CD14-positive monocyte (primary cell): ENCODE results near the gene LRP1B. TPM values are rescaled to one million over a fixed set of nuclear protein-coding genes. Genes with fewer than 3 reads are reported as not detected.

ENCODE experiments used
- DNase-seq, 3 donors: peaks; one replicate each; pipeline ENCODE4 v3.0.0-alpha.2; 2011 to 2022
- H2AFZ ChIP-seq: 2 replicates; pipeline ENCODE4 v1.6.0; 2012; ENCODE audit warnings: mild to moderate bottlenecking, low read depth, low read length, inconsistent platforms; ENCODE audit not compliant: insufficient read depth, poor library complexity, severe bottlenecking
- H3K27ac ChIP-seq, 2 donors: 1 replicate in 1 of 2; 2 replicates in 1 of 2; pipeline ENCODE4 v1.5.1; 2012 to 2013; ENCODE audit warnings: low read length in 2 of 2, control low read depth in 1 of 2, inconsistent platforms in 1 of 2, low read depth in 1 of 2, mild to moderate bottlenecking in 1 of 2
- H3K27me3 ChIP-seq, 2 donors: one replicate each; pipeline versions ENCODE4 v1.6.0 to v1.6.1; 2011 to 2013; ENCODE audit warnings: low read length in 2 of 2; ENCODE audit not compliant: control insufficient read depth in 2 of 2, insufficient read depth in 2 of 2
- H3K36me3 ChIP-seq, 2 donors: replicated peaks in 1 of 2; 1 replicate in 1 of 2; 2 replicates in 1 of 2; pipeline versions ENCODE4 v1.5.1 to v1.6.1; 2012 to 2013; ENCODE audit warnings: low read length in 2 of 2, control low read depth in 1 of 2, inconsistent platforms in 1 of 2, mild to moderate bottlenecking in 1 of 2; ENCODE audit not compliant: insufficient read depth in 2 of 2, control insufficient read depth in 1 of 2
- H3K4me1 ChIP-seq, 2 donors: 1 replicate in 1 of 2; 2 replicates in 1 of 2; pipeline versions ENCODE4 v1.5.1 to v1.6.1; 2012 to 2013; ENCODE audit warnings: low read length in 2 of 2, control low read depth in 1 of 2, inconsistent platforms in 1 of 2, mild to moderate bottlenecking in 1 of 2, moderate library complexity in 1 of 2; ENCODE audit not compliant: insufficient read depth in 2 of 2, control insufficient read depth in 1 of 2
- H3K4me2 ChIP-seq: replicated peaks from 2 replicates; pipeline ENCODE3; 2012; ENCODE audit warnings: low read length, moderate library complexity, mild to moderate bottlenecking; ENCODE audit not compliant: poor library complexity, severe bottlenecking; ENCODE audit errors: extremely low read depth
- H3K4me3 ChIP-seq, 3 experiments: fragments of 200-600 bp in 1 of 3; sonication (generic) in 1 of 3; replicated peaks in 1 of 3; 1 replicate in 2 of 3; 2 replicates in 1 of 3; pipeline ENCODE4 v1.5.1; 2011 to 2013; ENCODE audit warnings: low read length in 3 of 3, mild to moderate bottlenecking in 3 of 3, control low read depth in 2 of 3, low read depth in 2 of 3, inconsistent platforms in 1 of 3, moderate library complexity in 1 of 3
- H3K79me2 ChIP-seq: 2 replicates; pipeline ENCODE4 v1.6.0; 2012; ENCODE audit warnings: mild to moderate bottlenecking, control low read depth, inconsistent platforms, low read length, moderate library complexity; ENCODE audit not compliant: insufficient read depth
- H3K9ac ChIP-seq: 2 replicates; pipeline ENCODE4 v1.6.0; 2017; ENCODE audit warnings: low read length, mild to moderate bottlenecking; ENCODE audit not compliant: insufficient read depth, poor library complexity, severe bottlenecking
- H3K9me3 ChIP-seq, 2 donors: replicated peaks in 1 of 2; 1 replicate in 1 of 2; 2 replicates in 1 of 2; pipeline versions ENCODE4 v1.5.1 to v1.6.1; 2012 to 2013; ENCODE audit warnings: low read length in 2 of 2, control low read depth in 1 of 2; ENCODE audit not compliant: control insufficient read depth in 1 of 2, insufficient read depth in 1 of 2
- H4K20me1 ChIP-seq: 2 replicates; pipeline ENCODE4 v1.6.0; 2012; ENCODE audit warnings: mild to moderate bottlenecking, low read length, control low read depth, moderate library complexity; ENCODE audit not compliant: insufficient read depth
- H3K27ac Mint-ChIP-seq, 7 donors: one replicate each; pipeline ENCODE4 v1.8.0; 2020; ENCODE audit warnings: mild to moderate bottlenecking in 7 of 7, mixed read lengths in 7 of 7, moderate library complexity in 6 of 7, inconsistent platforms in 2 of 7
- H3K27me3 Mint-ChIP-seq, 3 donors: one replicate each; pipeline ENCODE4 v1.8.0; 2021 to 2022; ENCODE audit warnings: low read depth in 3 of 3, mild to moderate bottlenecking in 3 of 3, mixed read lengths in 3 of 3, moderate library complexity in 3 of 3, inconsistent platforms in 1 of 3
- H3K36me3 Mint-ChIP-seq, 2 donors: one replicate each; pipeline ENCODE4 v1.8.0; 2020; ENCODE audit warnings: mixed read lengths in 2 of 2, inconsistent platforms in 1 of 2, mild to moderate bottlenecking in 1 of 2
- H3K4me1 Mint-ChIP-seq: one replicate; pipeline ENCODE4 v1.8.0; 2020; ENCODE audit warnings: mild to moderate bottlenecking, mixed read lengths
- H3K4me3 Mint-ChIP-seq, 2 donors: one replicate each; pipeline ENCODE4 v1.8.0; 2020; ENCODE audit warnings: mild to moderate bottlenecking in 2 of 2, mixed read lengths in 2 of 2, moderate library complexity in 1 of 2
- H3K9me3 Mint-ChIP-seq, 7 donors: one replicate each; pipeline ENCODE4 v1.8.0; 2020 to 2022; ENCODE audit warnings: mixed read lengths in 7 of 7, mild to moderate bottlenecking in 6 of 7, moderate library complexity in 6 of 7, inconsistent platforms in 2 of 7
- WGBS: methylation state at CpG from one replicate; pipeline ENCODE4 v1.1.5; 2013; ENCODE audit warnings: missing lambda C conversion rate; ENCODE audit not compliant: insufficient coverage; 5-methylcytosine and 5-hydroxymethylcytosine counted together
- intact Hi-C, 2 donors: fragments of 100-400 bp; cut with micrococcal nuclease; formaldehyde crosslinking; loops; one replicate each; pipeline versions ENCODE4 v1.15.0 to v1.15.1; 2023
- polyA plus RNA-seq, 3 donors: library from polyadenylated mRNA; depleted of rRNA in 1 of 3; unstranded in 2 of 3; stranded (reverse) in 1 of 3; fragments of 300-500 nt in 2 of 3; fragments of >200 nt in 1 of 3; fragmentation: Illumina TruSeq in 2 of 3; gene quantifications; 1 replicate in 2 of 3; 2 replicates in 1 of 3; pipeline ENCODE4 v1.2.3, GENCODE V29; 2012 to 2021
- TF ChIP-seq, protein P1 (sequence below): fragments of 200-600 bp; IDR thresholded peaks from one replicate; pipeline ENCODE4 v1.8.0; 2022; ENCODE audit warnings: antibody characterized with exemption, mild to moderate bottlenecking

Gene LRP1B
- polyA plus RNA-seq, 3 donors, result not detected

DNA sequence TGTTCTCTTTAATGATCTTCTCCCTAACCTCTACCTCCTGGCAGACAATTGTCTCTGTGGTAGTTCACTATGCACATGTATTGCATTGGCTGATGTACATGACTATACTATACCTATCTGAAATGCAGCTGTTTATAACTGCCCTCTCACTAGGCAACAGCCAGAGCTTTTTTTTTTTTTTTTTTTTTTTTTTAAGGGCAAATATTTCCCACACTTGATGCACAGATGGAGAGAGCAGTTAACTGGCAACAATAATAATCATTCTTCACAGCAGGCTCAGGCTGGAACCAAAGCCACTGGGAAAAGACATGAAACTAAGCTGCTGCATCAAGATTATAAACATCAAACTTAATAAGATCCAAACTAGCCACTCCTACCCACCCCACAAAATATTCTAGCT is 707.7 kb downstream of the LRP1B start:
- intact Hi-C loops, result no loop called here
- no peak overlapping the region for H3K4me3 Mint-ChIP-seq
- peaks cover 0 to 6% (median 2%) of the 10 kb centered on the region in 7 donors for H3K9me3 Mint-ChIP-seq
- H2AFZ ChIP-seq, result no peak overlapping the region
- no peaks in the 10 kb centered on the region for H3K27me3 Mint-ChIP-seq
- H3K4me2 ChIP-seq, result no peak overlapping the region
- DNase-seq, result no peak
- no peak overlapping the region for H3K4me3 ChIP-seq
- H3K27me3 ChIP-seq, result no peaks in the 10 kb centered on the region
- H3K79me2 ChIP-seq, result no peaks in the 10 kb centered on the region
- no peak overlapping the region for H3K9ac ChIP-seq
- H3K36me3 ChIP-seq, result no peaks in the 10 kb centered on the region
- no peaks in the 10 kb centered on the region for H4K20me1 ChIP-seq
- no peaks in the 10 kb centered on the region for H3K4me1 Mint-ChIP-seq
- TF ChIP-seq, protein P1, sequence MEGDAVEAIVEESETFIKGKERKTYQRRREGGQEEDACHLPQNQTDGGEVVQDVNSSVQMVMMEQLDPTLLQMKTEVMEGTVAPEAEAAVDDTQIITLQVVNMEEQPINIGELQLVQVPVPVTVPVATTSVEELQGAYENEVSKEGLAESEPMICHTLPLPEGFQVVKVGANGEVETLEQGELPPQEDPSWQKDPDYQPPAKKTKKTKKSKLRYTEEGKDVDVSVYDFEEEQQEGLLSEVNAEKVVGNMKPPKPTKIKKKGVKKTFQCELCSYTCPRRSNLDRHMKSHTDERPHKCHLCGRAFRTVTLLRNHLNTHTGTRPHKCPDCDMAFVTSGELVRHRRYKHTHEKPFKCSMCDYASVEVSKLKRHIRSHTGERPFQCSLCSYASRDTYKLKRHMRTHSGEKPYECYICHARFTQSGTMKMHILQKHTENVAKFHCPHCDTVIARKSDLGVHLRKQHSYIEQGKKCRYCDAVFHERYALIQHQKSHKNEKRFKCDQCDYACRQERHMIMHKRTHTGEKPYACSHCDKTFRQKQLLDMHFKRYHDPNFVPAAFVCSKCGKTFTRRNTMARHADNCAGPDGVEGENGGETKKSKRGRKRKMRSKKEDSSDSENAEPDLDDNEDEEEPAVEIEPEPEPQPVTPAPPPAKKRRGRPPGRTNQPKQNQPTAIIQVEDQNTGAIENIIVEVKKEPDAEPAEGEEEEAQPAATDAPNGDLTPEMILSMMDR, result no peak
- no peak overlapping the region for H3K27ac ChIP-seq
- no peak overlapping the region for H3K27ac Mint-ChIP-seq
- H3K36me3 Mint-ChIP-seq, result no peaks in the 10 kb centered on the region
- H3K4me1 ChIP-seq, result no peaks in the 10 kb centered on the region
- peaks cover 0 to 9% of the 10 kb centered on the region in 2 donors for H3K9me3 ChIP-seq

DNA sequence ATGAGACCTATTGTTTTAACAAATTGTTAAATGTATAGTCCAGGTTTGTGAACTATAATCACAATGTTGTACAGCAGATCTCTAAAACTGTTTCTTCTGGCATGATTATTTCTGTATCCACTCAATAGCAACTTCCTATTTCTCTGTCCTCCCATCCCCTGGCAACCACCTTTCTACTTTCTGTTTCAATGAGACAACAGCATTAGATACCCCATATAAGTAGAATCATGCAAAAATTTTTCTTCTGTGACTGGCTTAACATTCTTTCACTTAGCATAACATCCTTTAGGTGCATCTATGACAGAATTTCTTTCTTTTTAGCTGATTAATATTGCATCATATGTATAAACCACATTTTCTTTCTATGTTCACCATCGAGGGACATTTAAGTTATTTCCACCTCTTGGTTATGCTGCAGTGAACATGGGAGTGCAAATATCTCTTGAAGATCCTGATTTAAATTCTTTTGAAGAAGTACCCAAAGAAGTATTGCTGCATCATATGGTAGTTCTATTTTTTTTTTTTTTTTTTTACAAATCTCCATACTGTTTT is 713.5 kb downstream of the LRP1B start:
- TF ChIP-seq, protein P1, result no peak
- no peaks in the 10 kb centered on the region for H3K36me3 ChIP-seq
- no peak overlapping the region for H3K4me2 ChIP-seq
- Mint-ChIP-seq H3K27ac (no peak overlapping the region), H3K36me3 (no peaks in the 10 kb centered on the region), H3K4me1 (no peaks in the 10 kb centered on the region), H3K4me3 (no peak overlapping the region), H3K9me3 (peaks cover 3 to 10% (median 7%) of the 10 kb centered on the region in 7 donors), H3K27me3 (peaks cover 0 to 2% (median 0%) of the 10 kb centered on the region in 3 donors)
- DNase-seq, result no peak
- no peak overlapping the region for H3K4me3 ChIP-seq
- H3K4me1 ChIP-seq, result no peaks in the 10 kb centered on the region
- intact Hi-C loops, result no loop called here
- no peak overlapping the region for H3K9ac ChIP-seq
- no peaks in the 10 kb centered on the region for H4K20me1 ChIP-seq
- no peaks in the 10 kb centered on the region for H3K79me2 ChIP-seq
- WGBS, result no CpG with 5 or more reads among the region's 1 CpG
- no peak overlapping the region for H3K27ac ChIP-seq
- no peaks in the 10 kb centered on the region for H3K27me3 ChIP-seq
- peaks cover 5 to 9% of the 10 kb centered on the region in 2 donors for H3K9me3 ChIP-seq
- H2AFZ ChIP-seq, result no peak overlapping the region
